A673 (cell line): ENCODE data around the gene SCAMP4. TPM values are rescaled to one million over a fixed set of nuclear protein-coding genes. Genes with fewer than 3 reads are reported as not detected.

Experiments used
- BruUV-seq: library from RNA; stranded (reverse); fragments of 400-500 nt; replicated peaks from 2 replicates; lab custom pipeline; 2021; lab: Mats Ljungman, UMichigan
- CTCF ChIA-PET: fragments of 300-600 bp; sonication (Branson Sonifier 250); formaldehyde crosslinking; loops from one replicate; lab custom pipeline; 2022; ENCODE audit warnings: antibody characterized with exemption; lab: Charles Lee
- POLR2A ChIA-PET: fragments of 300-600 bp; sonication (Branson Sonifier 250); formaldehyde crosslinking; loops from one replicate; lab custom pipeline; 2022; ENCODE audit warnings: antibody characterized with exemption; ENCODE audit not compliant: low non-redundant PET; lab: Charles Lee
- DNase-seq: peaks from one replicate; pipeline ENCODE4 v3.0.0-alpha.2; 2015; ENCODE audit warnings: low spot score
- H3K27ac ChIP-seq: fragments of 200-600 bp; sonication (generic); 2 replicates; pipeline ENCODE4 v1.5.1; 2016; ENCODE audit warnings: mixed run types, low read depth, mild to moderate bottlenecking, mixed read lengths, antibody characterized with exemption, low read length; ENCODE audit not compliant: poor library complexity, severe bottlenecking
- H3K27me3 ChIP-seq: fragments of 200-600 bp; sonication (generic); replicated peaks from 2 replicates; pipeline ENCODE4 v1.6.1; 2017; ENCODE audit warnings: mixed run types, low read depth, mild to moderate bottlenecking, mixed read lengths, antibody characterized with exemption, low read length; ENCODE audit not compliant: insufficient read depth, poor library complexity
- H3K36me3 ChIP-seq: fragments of 200-600 bp; sonication (generic); 2 replicates; pipeline ENCODE4 v1.6.1; 2016; ENCODE audit warnings: mixed run types, mild to moderate bottlenecking, mixed read lengths, antibody characterized with exemption, low read length; ENCODE audit not compliant: insufficient read depth, poor library complexity, severe bottlenecking
- H3K4me1 ChIP-seq: fragments of 200-600 bp; sonication (generic); 2 replicates; pipeline ENCODE4 v1.6.1; 2017; ENCODE audit warnings: mixed run types, mild to moderate bottlenecking, mixed read lengths, antibody characterized with exemption, low read length; ENCODE audit not compliant: insufficient read depth, poor library complexity, severe bottlenecking
- H3K4me3 ChIP-seq: fragments of 200-600 bp; sonication (generic); 2 replicates; pipeline ENCODE4 v1.5.1; 2016; ENCODE audit warnings: low read depth, mixed run types, mild to moderate bottlenecking, mixed read lengths, low read length; ENCODE audit not compliant: poor library complexity, severe bottlenecking
- H3K9me3 ChIP-seq: fragments of 200-600 bp; sonication (generic); 2 replicates; pipeline ENCODE4 v1.6.1; 2016; ENCODE audit warnings: mixed run types, low read depth, mild to moderate bottlenecking, mixed read lengths, antibody characterized with exemption, low read length; ENCODE audit not compliant: poor library complexity, severe bottlenecking
- CTCF ChIP-seq: fragments of 300-800, 200-600 bp; sonication (generic); conservative IDR thresholded peaks from 2 replicates; pipeline ENCODE4 v1.5.1; 2017; ENCODE audit warnings: low read depth, mild to moderate bottlenecking, antibody characterized with exemption, low read length, moderate library complexity, mixed read lengths
- EZH2 ChIP-seq: fragments of 200-600 bp; sonication (generic); IDR thresholded peaks from 2 replicates; pipeline ENCODE4 v1.6.1; 2017; ENCODE audit warnings: borderline replicate concordance, low read depth, mild to moderate bottlenecking, mixed read lengths, antibody characterized with exemption, low read length; ENCODE audit not compliant: poor library complexity, severe bottlenecking
- intact Hi-C: fragments of 100-400 bp; cut with micrococcal nuclease; formaldehyde crosslinking; loops from one replicate; pipeline ENCODE4 v1.10.0; 2022; ENCODE audit not compliant: unreplicated experiment
- total RNA-seq: library from RNA; stranded (reverse); gene quantifications from 2 replicates; pipeline ENCODE4 v1.2.3, GENCODE V29; 2021

The SCAMP4 gene
- total RNA-seq, 1 experiment from 2014 or later: 88.4 TPM

GRCh38 chr19:1911098-1911497 lies 5.9 kb downstream of the SCAMP4 start:
- Histone ChIP-seq H3K4me1 (peaks cover 5% of the 10 kb centered on the region), H3K9me3 (no peaks in the 10 kb centered on the region), H3K4me3 (no peak overlapping the region), H3K27me3 (no peaks in the 10 kb centered on the region), H3K36me3 (peaks cover 25% of the 10 kb centered on the region), H3K27ac (no peak overlapping the region)
- no TSS peak for BruUV-seq
- ChIA-PET POLR2A (no interaction called here), CTCF (no interaction called here)
- TF ChIP-seq CTCF (no peak), EZH2 (no peak)
- no peak for DNase-seq
- intact Hi-C loops: no loop called here

- TF ChIP-seq EZH2: no peak
- no peak for TF ChIP-seq CTCF
- H3K9me3 ChIP-seq: no peaks in the 10 kb centered on the region
- no peaks in the 10 kb centered on the region for H3K4me1 ChIP-seq
- intact Hi-C loops: no loop called here
- no peaks in the 10 kb centered on the region for H3K27me3 ChIP-seq
- ChIA-PET CTCF (no interaction called here), POLR2A (no interaction called here)
- H3K4me3 ChIP-seq: no peak overlapping the region
- H3K27ac ChIP-seq: no peak overlapping the region
- BruUV-seq: no TSS peak
- no peak for DNase-seq
- H3K36me3 ChIP-seq: peaks cover 25% of the 10 kb centered on the region
These were observed 6.8 kb downstream of the SCAMP4 start for GRCh38 chr19:1911995-1912394.

GRCh38 chr19:1912760-1913505 lies 7.7 kb downstream of the SCAMP4 start:
- no TSS peak for BruUV-seq
- Histone ChIP-seq H3K9me3 (no peaks in the 10 kb centered on the region), H3K27ac (no peak overlapping the region), H3K4me1 (no peaks in the 10 kb centered on the region), H3K36me3 (peaks cover 31% of the 10 kb centered on the region), H3K4me3 (no peak overlapping the region), H3K27me3 (no peaks in the 10 kb centered on the region)
- intact Hi-C loops: no loop called here
- DNase-seq: no peak
- TF ChIP-seq CTCF (no peak), EZH2 (no peak)
- CTCF ChIA-PET: interaction anchor here (0.6 kb wide), 1 partner anchor 119 kb away, joined by 3 read pairs; no protein-coding TSS in a partner anchor
- POLR2A ChIA-PET: no interaction called here
